ENCODE results near the gene PIGU.

DNA sequence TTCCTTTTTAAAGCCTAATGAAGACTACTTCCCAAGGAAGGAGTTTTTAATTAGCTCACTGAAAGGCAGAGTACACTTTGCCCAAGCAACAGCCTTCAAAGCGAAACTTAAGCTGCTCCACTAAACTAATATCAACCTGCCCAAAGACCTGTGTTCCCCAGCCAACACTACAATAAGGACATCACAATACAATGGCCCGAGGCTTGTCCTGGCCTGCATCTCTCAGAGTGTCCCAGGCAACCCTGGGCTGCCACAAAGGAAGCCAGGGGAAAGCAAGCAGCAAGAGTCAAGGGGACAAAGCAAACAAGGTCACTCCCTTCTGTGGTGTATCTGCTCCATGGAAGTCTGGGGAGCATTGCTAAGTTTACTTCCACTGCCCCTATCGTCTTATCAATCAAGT, 52.3 kb downstream of the PIGU start:
- TF ChIP-seq CTCF (IDR thresholded peaks at IDR 0.05): no peak
- no peak for TF ChIP-seq POLR2A (IDR thresholded peaks at IDR 0.05)
